Neural cell (in vitro differentiated cells): ENCODE data around the gene CRMP1. TPM values are rescaled to one million over a fixed set of nuclear protein-coding genes. Genes with fewer than 3 reads are reported as not detected.

Source experiments
- H2AFZ ChIP-seq: fragments of 200-600, 300-800 bp; sonication (generic), shearing (Covaris generic); 2 replicates; pipeline ENCODE4 v1.6.0; 2014; ENCODE audit warnings: low read depth, mild to moderate bottlenecking, antibody characterized with exemption, low read length, moderate library complexity
- H3F3A ChIP-seq: fragments of 200-600 bp; shearing (Covaris generic); 2 replicates; pipeline ENCODE4 v1.6.1; 2016; ENCODE audit warnings: mild to moderate bottlenecking, moderate library complexity, mixed read lengths, antibody characterized with exemption, low read length; ENCODE audit not compliant: insufficient read depth, poor library complexity, severe bottlenecking
- H3K27ac ChIP-seq: fragments of 200-600, 300-800 bp; sonication (generic), shearing (Covaris generic); 2 replicates; pipeline ENCODE4 v1.5.1; 2014; ENCODE audit warnings: mild to moderate bottlenecking, low read length, moderate library complexity
- H3K27me3 ChIP-seq: fragments of 300-800, 200-600 bp; sonication (generic), shearing (Covaris generic); 2 replicates; pipeline ENCODE4 v1.6.0; 2014; ENCODE audit warnings: mild to moderate bottlenecking, low read depth, low read length, moderate library complexity; ENCODE audit not compliant: insufficient read depth
- H3K36me3 ChIP-seq: fragments of 300-800, 200-600 bp; sonication (generic), shearing (Covaris generic); 2 replicates; pipeline ENCODE4 v1.5.1; 2014; ENCODE audit warnings: mild to moderate bottlenecking, antibody characterized with exemption, low read length, moderate library complexity; ENCODE audit not compliant: insufficient read depth
- H3K4me2 ChIP-seq: fragments of 300-800, 200-600 bp; sonication (generic), shearing (Covaris generic); 2 replicates; pipeline ENCODE4 v1.6.0; 2014; ENCODE audit warnings: mild to moderate bottlenecking, low read length
- H3K4me3 ChIP-seq: fragments of 300-800, 200-600 bp; sonication (generic), shearing (Covaris generic); 2 replicates; pipeline ENCODE4 v1.5.1; 2014; ENCODE audit warnings: mild to moderate bottlenecking, low read length, moderate library complexity
- H3K79me2 ChIP-seq: fragments of 200-600 bp; shearing (Covaris generic); replicated peaks from 2 replicates; pipeline ENCODE4 v1.6.0; 2014; ENCODE audit warnings: mild to moderate bottlenecking, low read length, moderate library complexity; ENCODE audit not compliant: insufficient read depth
- H3K9ac ChIP-seq: fragments of 300-800, 200-600 bp; sonication (generic), shearing (Covaris generic); 2 replicates; pipeline ENCODE4 v1.6.1; 2016; ENCODE audit warnings: mild to moderate bottlenecking, low read length, mixed read lengths
- H3K9me2 ChIP-seq: fragments of 200-600 bp; shearing (Covaris generic); 2 replicates; pipeline ENCODE4 v1.6.1; 2016; ENCODE audit warnings: mild to moderate bottlenecking, low read length, mixed read lengths; ENCODE audit not compliant: insufficient read depth
- H3K9me3 ChIP-seq: fragments of 200-600, 300-800 bp; sonication (generic), shearing (Covaris generic); 2 replicates; pipeline ENCODE4 v1.6.1; 2016; ENCODE audit warnings: mild to moderate bottlenecking, mixed run types, low read length, moderate library complexity, mixed read lengths
- H4K20me1 ChIP-seq: fragments of 200-600 bp; shearing (Covaris generic); 2 replicates; pipeline ENCODE4 v1.6.1; 2016; ENCODE audit warnings: mild to moderate bottlenecking, mixed run types; ENCODE audit not compliant: insufficient read depth
- EP300 ChIP-seq: fragments of 450-650 bp; conservative IDR thresholded peaks from 2 replicates; pipeline ENCODE4 v1.6.1; 2014; ENCODE audit warnings: antibody characterized with exemption, mild to moderate bottlenecking, moderate library complexity; ENCODE audit not compliant: poor library complexity, severe bottlenecking
- EZH2 ChIP-seq: fragments of 200-600, 300-800 bp; shearing (Covaris generic), sonication (generic); IDR thresholded peaks from 2 replicates; pipeline ENCODE4 v1.6.1; 2014; ENCODE audit warnings: antibody characterized with exemption, low read length, borderline replicate concordance, mild to moderate bottlenecking; ENCODE audit not compliant: insufficient read depth, poor library complexity, severe bottlenecking
- MXI1 ChIP-seq: fragments of 450-650 bp; conservative IDR thresholded peaks from 2 replicates; pipeline ENCODE4 v1.6.1; 2014; ENCODE audit warnings: antibody characterized with exemption, mild to moderate bottlenecking; ENCODE audit not compliant: poor library complexity, severe bottlenecking
- POLR2AphosphoS5 ChIP-seq: IDR thresholded peaks from 2 replicates; pipeline ENCODE4 v1.6.1; 2012
- RAD21 ChIP-seq: fragments of 450-650 bp; conservative IDR thresholded peaks from 2 replicates; pipeline ENCODE4 v1.6.1; 2014; ENCODE audit warnings: antibody characterized with exemption, mild to moderate bottlenecking, moderate library complexity
- SMC3 ChIP-seq: fragments of 450-650 bp; conservative IDR thresholded peaks from 2 replicates; pipeline ENCODE4 v1.6.1; 2014; ENCODE audit warnings: antibody characterized with exemption, mild to moderate bottlenecking, moderate library complexity; ENCODE audit not compliant: poor library complexity
- TAF1 ChIP-seq: IDR thresholded peaks from 2 replicates; pipeline ENCODE4 v1.6.1; 2012; ENCODE audit warnings: low read depth
- polyA plus RNA-seq: library from polyadenylated mRNA; depleted of rRNA; stranded (reverse); fragments of >200 nt; gene quantifications from 2 replicates; pipeline ENCODE4 v1.2.3, GENCODE V29; 2014
- TF ChIP-seq, protein P1 (sequence below): fragments of 450-650 bp; IDR thresholded peaks from 2 replicates; pipeline ENCODE4 v1.5.1; 2014; ENCODE audit warnings: antibody characterized with exemption, mild to moderate bottlenecking, moderate library complexity; ENCODE audit not compliant: poor library complexity, severe bottlenecking
- TF ChIP-seq, protein P2 (sequence below): IDR thresholded peaks from 2 replicates; pipeline ENCODE4 v1.6.1; 2012; ENCODE audit warnings: borderline replicate concordance

The CRMP1 gene
- polyA plus RNA-seq, 1 donor from 2014 or later, result 642 TPM

DNA sequence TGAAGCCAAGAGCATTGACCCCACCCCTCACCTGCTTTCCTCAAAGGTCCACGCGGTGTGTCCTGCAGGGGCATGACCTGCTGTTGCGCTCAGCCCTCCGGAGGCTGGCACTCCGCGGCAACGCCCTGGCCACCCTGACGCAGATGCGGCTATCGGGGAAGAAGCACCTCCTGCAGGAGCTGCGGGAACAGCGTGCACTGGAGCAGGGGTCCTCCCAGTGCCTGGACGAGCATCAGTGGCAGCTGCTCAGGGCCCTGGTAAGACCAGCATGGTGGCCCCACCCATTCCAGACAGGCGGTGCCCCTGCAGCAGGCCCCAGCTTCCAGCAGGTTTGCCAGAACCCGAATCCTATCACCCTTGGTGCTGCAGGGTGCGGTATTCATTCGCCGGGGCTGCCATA, 95.9 kb downstream of the CRMP1 start:
- Histone ChIP-seq H2AFZ (no peak overlapping the region), H3K4me2 (no peak overlapping the region), H3K27me3 (no peaks in the 10 kb centered on the region), H3K9me3 (no peaks in the 10 kb centered on the region), H3K79me2 (no peaks in the 10 kb centered on the region), H3K9me2 (no peaks in the 10 kb centered on the region), H3K27ac (no peak overlapping the region), H4K20me1 (no peaks in the 10 kb centered on the region), H3K9ac (no peak overlapping the region), H3K4me3 (no peak overlapping the region), H3K36me3 (no peaks in the 10 kb centered on the region), H3F3A (no peaks in the 10 kb centered on the region)
- TF ChIP-seq POLR2AphosphoS5 (no peak), EZH2 (no peak), MXI1 (no peak)
- TF ChIP-seq, protein P1, sequence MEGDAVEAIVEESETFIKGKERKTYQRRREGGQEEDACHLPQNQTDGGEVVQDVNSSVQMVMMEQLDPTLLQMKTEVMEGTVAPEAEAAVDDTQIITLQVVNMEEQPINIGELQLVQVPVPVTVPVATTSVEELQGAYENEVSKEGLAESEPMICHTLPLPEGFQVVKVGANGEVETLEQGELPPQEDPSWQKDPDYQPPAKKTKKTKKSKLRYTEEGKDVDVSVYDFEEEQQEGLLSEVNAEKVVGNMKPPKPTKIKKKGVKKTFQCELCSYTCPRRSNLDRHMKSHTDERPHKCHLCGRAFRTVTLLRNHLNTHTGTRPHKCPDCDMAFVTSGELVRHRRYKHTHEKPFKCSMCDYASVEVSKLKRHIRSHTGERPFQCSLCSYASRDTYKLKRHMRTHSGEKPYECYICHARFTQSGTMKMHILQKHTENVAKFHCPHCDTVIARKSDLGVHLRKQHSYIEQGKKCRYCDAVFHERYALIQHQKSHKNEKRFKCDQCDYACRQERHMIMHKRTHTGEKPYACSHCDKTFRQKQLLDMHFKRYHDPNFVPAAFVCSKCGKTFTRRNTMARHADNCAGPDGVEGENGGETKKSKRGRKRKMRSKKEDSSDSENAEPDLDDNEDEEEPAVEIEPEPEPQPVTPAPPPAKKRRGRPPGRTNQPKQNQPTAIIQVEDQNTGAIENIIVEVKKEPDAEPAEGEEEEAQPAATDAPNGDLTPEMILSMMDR, result no peak

DNA sequence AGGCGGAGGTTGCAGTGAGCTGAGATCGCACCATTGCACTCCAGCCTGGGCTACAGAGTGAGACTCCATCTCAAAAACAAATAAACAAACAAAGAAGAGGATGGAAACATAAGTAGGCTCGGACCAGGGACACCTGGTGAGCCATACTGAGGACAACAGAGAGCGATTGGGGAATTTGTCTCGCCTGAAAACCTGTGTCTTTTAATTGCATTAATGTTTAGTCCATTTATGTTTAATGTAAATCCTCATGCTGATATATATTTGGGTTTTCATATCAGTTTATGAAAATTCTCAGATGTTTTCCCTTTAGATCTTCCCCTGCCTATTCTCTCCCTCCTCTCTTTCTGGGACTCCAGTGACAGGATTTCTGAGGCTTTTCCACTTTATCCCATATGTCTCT, 97.3 kb downstream of the CRMP1 start:
- no peak overlapping the region for H3K27ac ChIP-seq
- no peaks in the 10 kb centered on the region for H3K36me3 ChIP-seq
- no peak overlapping the region for H3K4me2 ChIP-seq
- no peaks in the 10 kb centered on the region for H4K20me1 ChIP-seq
- H3K4me3 ChIP-seq, result no peak overlapping the region
- no peaks in the 10 kb centered on the region for H3F3A ChIP-seq
- TF ChIP-seq EP300, result no peak
- TF ChIP-seq, protein P2, sequence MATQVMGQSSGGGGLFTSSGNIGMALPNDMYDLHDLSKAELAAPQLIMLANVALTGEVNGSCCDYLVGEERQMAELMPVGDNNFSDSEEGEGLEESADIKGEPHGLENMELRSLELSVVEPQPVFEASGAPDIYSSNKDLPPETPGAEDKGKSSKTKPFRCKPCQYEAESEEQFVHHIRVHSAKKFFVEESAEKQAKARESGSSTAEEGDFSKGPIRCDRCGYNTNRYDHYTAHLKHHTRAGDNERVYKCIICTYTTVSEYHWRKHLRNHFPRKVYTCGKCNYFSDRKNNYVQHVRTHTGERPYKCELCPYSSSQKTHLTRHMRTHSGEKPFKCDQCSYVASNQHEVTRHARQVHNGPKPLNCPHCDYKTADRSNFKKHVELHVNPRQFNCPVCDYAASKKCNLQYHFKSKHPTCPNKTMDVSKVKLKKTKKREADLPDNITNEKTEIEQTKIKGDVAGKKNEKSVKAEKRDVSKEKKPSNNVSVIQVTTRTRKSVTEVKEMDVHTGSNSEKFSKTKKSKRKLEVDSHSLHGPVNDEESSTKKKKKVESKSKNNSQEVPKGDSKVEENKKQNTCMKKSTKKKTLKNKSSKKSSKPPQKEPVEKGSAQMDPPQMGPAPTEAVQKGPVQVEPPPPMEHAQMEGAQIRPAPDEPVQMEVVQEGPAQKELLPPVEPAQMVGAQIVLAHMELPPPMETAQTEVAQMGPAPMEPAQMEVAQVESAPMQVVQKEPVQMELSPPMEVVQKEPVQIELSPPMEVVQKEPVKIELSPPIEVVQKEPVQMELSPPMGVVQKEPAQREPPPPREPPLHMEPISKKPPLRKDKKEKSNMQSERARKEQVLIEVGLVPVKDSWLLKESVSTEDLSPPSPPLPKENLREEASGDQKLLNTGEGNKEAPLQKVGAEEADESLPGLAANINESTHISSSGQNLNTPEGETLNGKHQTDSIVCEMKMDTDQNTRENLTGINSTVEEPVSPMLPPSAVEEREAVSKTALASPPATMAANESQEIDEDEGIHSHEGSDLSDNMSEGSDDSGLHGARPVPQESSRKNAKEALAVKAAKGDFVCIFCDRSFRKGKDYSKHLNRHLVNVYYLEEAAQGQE, result no peak
- TF ChIP-seq EZH2, result no peak
- TF ChIP-seq SMC3, result no peak
- TF ChIP-seq, protein P1, result no peak
- no peak for TF ChIP-seq POLR2AphosphoS5
- TF ChIP-seq MXI1, result no peak
- TF ChIP-seq RAD21, result no peak
- TF ChIP-seq TAF1, result no peak
- H2AFZ ChIP-seq, result no peak overlapping the region
- no peaks in the 10 kb centered on the region for H3K9me2 ChIP-seq
- H3K79me2 ChIP-seq, result no peaks in the 10 kb centered on the region
- no peaks in the 10 kb centered on the region for H3K27me3 ChIP-seq
- H3K9ac ChIP-seq, result no peak overlapping the region
- no peaks in the 10 kb centered on the region for H3K9me3 ChIP-seq
